Measurements from ENCODE around the gene TMEM131.
"Not testable (repeated sequence)": the region's sequence is repeated elsewhere in the genome, so short reads cannot be mapped to it uniquely, and the experiment has no call there.

The TMEM131 gene

DNA sequence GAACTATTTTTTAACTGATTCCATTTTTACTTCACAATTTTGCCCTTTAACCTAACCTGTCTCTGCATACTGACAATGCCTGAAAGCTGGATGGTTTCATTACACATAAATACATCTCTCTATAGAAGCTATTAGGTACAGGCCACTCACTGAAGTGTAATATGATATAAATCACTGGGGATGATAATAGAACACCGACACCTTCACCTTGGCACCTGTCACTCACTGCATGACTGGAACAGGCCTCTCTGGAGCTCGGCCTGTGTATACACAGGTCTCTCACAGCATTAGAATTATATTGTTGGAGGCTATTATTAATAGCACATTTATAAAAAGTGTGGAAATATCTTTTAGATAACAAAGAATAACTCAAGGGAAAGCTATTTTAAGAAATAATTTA is 138.2 kb downstream of the TMEM131 start:
- Histone ChIP-seq H3K4me3 (ENCODE audit: low read depth, low read length) (no peak overlapping the region), H3K9me3 (ENCODE audit: control insufficient read depth, insufficient read depth, low read depth, low read length) (no peaks in the 10 kb centered on the region), H3K36me3 (ENCODE audit: control insufficient read depth, insufficient read depth, low read length) (no peaks in the 10 kb centered on the region), H3K27ac (ENCODE audit: low read depth, low read length) (no peak overlapping the region), H3K4me1 (ENCODE audit: control insufficient read depth, insufficient read depth, low read length) (peaks cover 3% of the 10 kb centered on the region; the same call in 1 of the 2 replicates), H3K9ac (ENCODE audit: low read length) (no peak overlapping the region), H3K27me3 (ENCODE audit: control insufficient read depth, insufficient read depth, low read length) (no peaks in the 10 kb centered on the region)

- H3K27ac ChIP-seq (ENCODE audit: low read depth, low read length); H3K36me3 ChIP-seq (ENCODE audit: control insufficient read depth, insufficient read depth, low read length); H3K4me3 ChIP-seq (ENCODE audit: low read depth, low read length); H3K9me3 ChIP-seq (ENCODE audit: control insufficient read depth, insufficient read depth, low read depth, low read length); H3K9ac ChIP-seq (ENCODE audit: low read length); H3K27me3 ChIP-seq (ENCODE audit: control insufficient read depth, insufficient read depth, low read length); H3K4me1 ChIP-seq (ENCODE audit: control insufficient read depth, insufficient read depth, low read length): not testable (repeated sequence)
Measured at GRCh38 chr2:97853057-97853456, 142.7 kb downstream of the TMEM131 start.

DNA sequence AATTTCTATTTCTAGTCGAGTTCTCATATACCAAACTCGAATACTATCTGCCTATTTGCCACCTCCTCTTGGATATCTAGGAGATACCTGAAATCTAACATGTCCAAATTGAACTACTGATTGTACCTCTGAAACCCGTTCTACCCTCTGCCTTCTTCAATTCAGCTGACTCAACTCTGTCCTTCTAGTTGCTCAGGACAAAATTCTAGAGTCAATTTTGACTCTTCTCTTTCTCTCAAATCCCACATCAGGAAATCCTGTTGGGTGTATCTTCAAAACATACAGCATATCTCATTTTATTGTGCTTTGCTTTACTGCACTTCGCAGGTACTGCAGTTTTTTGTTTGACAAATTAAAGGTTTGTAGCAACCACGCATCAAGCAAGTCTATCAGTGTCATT is 144.6 kb downstream of the TMEM131 start:
- H3K27ac ChIP-seq (ENCODE audit: low read depth, low read length): no peak overlapping the region
- H3K9ac ChIP-seq (ENCODE audit: low read length): no peak overlapping the region
- H3K36me3 ChIP-seq (ENCODE audit: control insufficient read depth, insufficient read depth, low read length): no peaks in the 10 kb centered on the region
- no peaks in the 10 kb centered on the region for H3K4me1 ChIP-seq (ENCODE audit: control insufficient read depth, insufficient read depth, low read length)
- no peak overlapping the region for H3K4me3 ChIP-seq (ENCODE audit: low read depth, low read length)
- H3K9me3 ChIP-seq (ENCODE audit: control insufficient read depth, insufficient read depth, low read depth, low read length): no peaks in the 10 kb centered on the region
- H3K27me3 ChIP-seq (ENCODE audit: control insufficient read depth, insufficient read depth, low read length): no peaks in the 10 kb centered on the region

DNA sequence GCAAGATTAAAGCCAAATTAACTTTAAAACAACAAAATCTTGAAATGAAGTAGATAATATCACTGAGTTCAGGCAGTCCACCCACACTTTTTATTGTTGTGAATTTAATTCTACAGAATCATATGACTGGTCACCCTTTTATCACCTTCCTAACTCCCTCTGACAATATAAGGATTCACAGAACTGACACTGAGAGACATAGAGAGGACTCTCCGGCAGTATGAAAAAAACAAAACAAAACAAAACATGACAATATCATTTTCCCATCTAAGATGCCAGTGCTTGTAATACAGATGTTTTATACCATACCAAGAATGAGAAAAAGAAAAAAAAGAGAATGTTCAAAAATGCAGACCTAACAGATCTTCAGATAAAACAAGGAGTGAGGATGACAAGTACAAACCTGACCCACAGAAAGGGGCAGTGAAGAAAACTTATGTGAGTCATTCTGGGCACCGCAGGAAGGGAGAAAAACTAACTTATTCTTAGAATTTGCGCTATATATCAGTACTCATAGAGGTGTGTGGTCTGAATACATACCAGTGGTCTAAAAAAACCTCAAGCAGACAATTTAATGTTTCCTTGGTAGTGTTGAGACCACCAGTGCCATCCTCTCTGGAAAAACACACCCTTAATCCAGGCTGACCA is 145.7 kb downstream of the TMEM131 start:
- Histone ChIP-seq H3K9me3 (ENCODE audit: control insufficient read depth, insufficient read depth, low read depth, low read length) (no peaks in the 10 kb centered on the region), H3K4me1 (ENCODE audit: control insufficient read depth, insufficient read depth, low read length) (0 out of 2 replicates have a peak, but pooled peaks cover 2% of the 10 kb centered on the region), H3K36me3 (ENCODE audit: control insufficient read depth, insufficient read depth, low read length) (no peaks in the 10 kb centered on the region)

GRCh38 chr2:97848306-97848705 is 147.4 kb downstream of the TMEM131 start:
- Histone ChIP-seq H3K9ac (ENCODE audit: low read length) (no peak overlapping the region), H3K27me3 (ENCODE audit: control insufficient read depth, insufficient read depth, low read length) (no peaks in the 10 kb centered on the region), H3K27ac (ENCODE audit: low read depth, low read length) (no peak overlapping the region), H3K4me3 (ENCODE audit: low read depth, low read length) (no peak overlapping the region), H3K36me3 (ENCODE audit: control insufficient read depth, insufficient read depth, low read length) (no peaks in the 10 kb centered on the region), H3K4me1 (ENCODE audit: control insufficient read depth, insufficient read depth, low read length) (peaks cover 6% of the 10 kb centered on the region; the same call in 1 of the 2 replicates), H3K9me3 (ENCODE audit: control insufficient read depth, insufficient read depth, low read depth, low read length) (no peaks in the 10 kb centered on the region)

More for the DNA sequence above, 145.7 kb downstream of the TMEM131 start:
- H3K27me3 ChIP-seq (ENCODE audit: control insufficient read depth, insufficient read depth, low read length): no peaks in the 10 kb centered on the region
- H3K9ac ChIP-seq (ENCODE audit: low read length): no peak overlapping the region
- H3K4me3 ChIP-seq (ENCODE audit: low read depth, low read length): no peak overlapping the region
- no peak overlapping the region for H3K27ac ChIP-seq (ENCODE audit: low read depth, low read length)

- not testable (repeated sequence) for H3K36me3 ChIP-seq (ENCODE audit: control insufficient read depth, insufficient read depth, low read length); H3K27ac ChIP-seq (ENCODE audit: low read depth, low read length); H3K27me3 ChIP-seq (ENCODE audit: control insufficient read depth, insufficient read depth, low read length); H3K9me3 ChIP-seq (ENCODE audit: control insufficient read depth, insufficient read depth, low read depth, low read length); H3K4me1 ChIP-seq (ENCODE audit: control insufficient read depth, insufficient read depth, low read length); H3K4me3 ChIP-seq (ENCODE audit: low read depth, low read length); H3K9ac ChIP-seq (ENCODE audit: low read length)
Measured at GRCh38 chr2:97846716-97847115, 149.0 kb downstream of the TMEM131 start.

DNA sequence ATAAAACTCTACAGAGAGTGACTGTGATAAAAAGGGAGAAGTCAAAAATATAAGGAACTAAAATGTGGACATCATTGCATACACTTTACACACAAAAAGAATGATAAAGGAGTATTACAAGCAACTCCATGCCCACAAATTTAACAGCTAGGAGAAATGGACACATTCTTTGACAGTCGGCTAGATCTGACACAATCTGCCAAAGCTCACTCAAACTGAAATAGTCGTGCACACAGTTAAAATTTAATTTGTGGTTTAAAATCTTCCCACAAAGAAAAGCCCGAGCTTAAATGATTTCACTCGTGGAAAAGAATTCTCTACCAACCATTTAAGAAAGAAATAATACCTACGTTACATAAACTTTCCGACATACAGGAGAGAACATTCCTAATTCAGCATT is 149.9 kb downstream of the TMEM131 start:
- H3K36me3 ChIP-seq (ENCODE audit: control insufficient read depth, insufficient read depth, low read length): 0 out of 2 replicates have a peak, but pooled peaks cover 3% of the 10 kb centered on the region
- H3K4me1 ChIP-seq (ENCODE audit: control insufficient read depth, insufficient read depth, low read length): peaks cover 6% of the 10 kb centered on the region; the same call in 1 of the 2 replicates
- no peaks in the 10 kb centered on the region for H3K27me3 ChIP-seq (ENCODE audit: control insufficient read depth, insufficient read depth, low read length)

GRCh38 chr2:97845133-97845532 is 150.6 kb downstream of the TMEM131 start:
- H3K27me3 ChIP-seq (ENCODE audit: control insufficient read depth, insufficient read depth, low read length): no peaks in the 10 kb centered on the region
- H3K36me3 ChIP-seq (ENCODE audit: control insufficient read depth, insufficient read depth, low read length): peaks cover 9% of the 10 kb centered on the region; the same call in 1 of the 2 replicates
- H3K4me3 ChIP-seq (ENCODE audit: low read depth, low read length): no peak overlapping the region

More for the DNA sequence above, 149.9 kb downstream of the TMEM131 start:
- H3K9ac ChIP-seq (ENCODE audit: low read length): no peak overlapping the region
- no peaks in the 10 kb centered on the region for H3K9me3 ChIP-seq (ENCODE audit: control insufficient read depth, insufficient read depth, low read depth, low read length)
- no peak overlapping the region for H3K27ac ChIP-seq (ENCODE audit: low read depth, low read length)
- H3K4me3 ChIP-seq (ENCODE audit: low read depth, low read length): no peak overlapping the region

GRCh38 chr2:97844311-97844859 is 151.4 kb downstream of the TMEM131 start:
- Histone ChIP-seq H3K4me1 (ENCODE audit: control insufficient read depth, insufficient read depth, low read length) (peaks cover 6% of the 10 kb centered on the region; the same call in 1 of the 2 replicates), H3K9ac (ENCODE audit: low read length) (no peak overlapping the region), H3K9me3 (ENCODE audit: control insufficient read depth, insufficient read depth, low read depth, low read length) (no peaks in the 10 kb centered on the region), H3K36me3 (ENCODE audit: control insufficient read depth, insufficient read depth, low read length) (peaks cover 10% of the 10 kb centered on the region; the same call in 1 of the 2 replicates), H3K27me3 (ENCODE audit: control insufficient read depth, insufficient read depth, low read length) (no peaks in the 10 kb centered on the region), H3K4me3 (ENCODE audit: low read depth, low read length) (no peak overlapping the region), H3K27ac (ENCODE audit: low read depth, low read length) (no peak overlapping the region)

More at GRCh38 chr2:97845133-97845532, 150.6 kb downstream of the TMEM131 start:
- H3K4me1 ChIP-seq (ENCODE audit: control insufficient read depth, insufficient read depth, low read length): peaks cover 6% of the 10 kb centered on the region; the same call in 1 of the 2 replicates
- no peaks in the 10 kb centered on the region for H3K9me3 ChIP-seq (ENCODE audit: control insufficient read depth, insufficient read depth, low read depth, low read length)
- H3K27ac ChIP-seq (ENCODE audit: low read depth, low read length): no peak overlapping the region
- no peak overlapping the region for H3K9ac ChIP-seq (ENCODE audit: low read length)

DNA sequence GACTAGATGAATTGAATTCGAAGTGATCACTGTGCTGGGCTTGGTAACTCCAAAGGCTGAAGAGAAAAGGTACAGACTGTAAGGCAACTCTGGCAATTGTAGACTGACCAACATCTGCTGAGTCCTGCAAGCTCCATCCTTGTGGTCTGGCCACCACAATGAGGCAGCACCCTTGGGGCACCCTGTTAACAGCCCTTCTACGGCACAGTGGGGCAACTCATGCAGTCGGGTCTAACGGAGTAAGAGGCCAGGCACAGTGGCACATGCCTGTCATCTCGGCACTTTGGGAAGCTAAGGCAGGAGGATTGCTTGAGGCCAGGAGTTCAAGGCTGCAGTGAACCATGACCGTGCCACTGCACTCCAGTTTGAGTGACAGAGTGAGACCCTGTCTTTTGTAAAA is 155.6 kb downstream of the TMEM131 start:
- peaks cover 6% of the 10 kb centered on the region; the same call in 1 of the 2 replicates for H3K4me1 ChIP-seq (ENCODE audit: control insufficient read depth, insufficient read depth, low read length)
- no peak overlapping the region for H3K4me3 ChIP-seq (ENCODE audit: low read depth, low read length)
- no peak overlapping the region for H3K27ac ChIP-seq (ENCODE audit: low read depth, low read length)
- H3K36me3 ChIP-seq (ENCODE audit: control insufficient read depth, insufficient read depth, low read length): peaks cover 10% of the 10 kb centered on the region; the same call in 1 of the 2 replicates
- no peaks in the 10 kb centered on the region for H3K9me3 ChIP-seq (ENCODE audit: control insufficient read depth, insufficient read depth, low read depth, low read length)
- H3K27me3 ChIP-seq (ENCODE audit: control insufficient read depth, insufficient read depth, low read length): no peaks in the 10 kb centered on the region
- H3K9ac ChIP-seq (ENCODE audit: low read length): no peak overlapping the region

DNA sequence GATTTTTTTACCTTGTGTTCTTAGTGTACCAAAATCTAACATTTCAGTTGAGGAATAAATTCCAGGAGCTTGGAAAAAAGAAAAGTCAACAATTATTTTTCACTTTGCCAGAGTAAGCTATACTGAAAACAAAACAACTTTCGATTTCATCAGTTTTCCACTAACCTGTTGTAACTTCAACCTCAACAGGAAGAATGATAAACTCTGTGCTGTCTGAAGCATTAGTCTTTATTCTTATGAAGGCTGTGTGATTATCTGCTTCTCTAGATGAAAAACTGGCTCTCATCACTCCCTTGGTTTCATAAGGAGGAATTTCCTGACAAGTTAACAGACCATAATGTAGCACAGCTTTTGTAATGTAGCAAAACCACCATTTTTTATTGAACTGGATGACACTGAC is 161.1 kb downstream of the TMEM131 start:
- H3K9me3 ChIP-seq (ENCODE audit: control insufficient read depth, insufficient read depth, low read depth, low read length): no peaks in the 10 kb centered on the region
- H3K4me1 ChIP-seq (ENCODE audit: control insufficient read depth, insufficient read depth, low read length): peaks cover 10% of the 10 kb centered on the region; the same call in 1 of the 2 replicates
- H3K27me3 ChIP-seq (ENCODE audit: control insufficient read depth, insufficient read depth, low read length): no peaks in the 10 kb centered on the region
- H3K36me3 ChIP-seq (ENCODE audit: control insufficient read depth, insufficient read depth, low read length): no peaks in the 10 kb centered on the region; the same call in 1 of the 2 replicates
- H3K9ac ChIP-seq (ENCODE audit: low read length): no peak overlapping the region
- no peak overlapping the region for H3K4me3 ChIP-seq (ENCODE audit: low read depth, low read length)
- H3K27ac ChIP-seq (ENCODE audit: low read depth, low read length): no peak overlapping the region

All from HUES6 (cell line).